HepG2 (cell line): ENCODE data around the gene LAMB4.

Experiments
- ELF4 ChIP-seq: sonication (generic); formaldehyde crosslinking; IDR thresholded peaks from 2 replicates; pipeline ENCODE4 v1.5.0; 2020; ENCODE audit warnings: missing genetic modification reagents, mild to moderate bottlenecking, moderate library complexity, borderline replicate concordance
- KAT7 ChIP-seq: IDR thresholded peaks from 2 replicates; pipeline ENCODE4 v1.6.1; 2018; ENCODE audit warnings: borderline replicate concordance, missing compliant biosample characterization
- KDM3A ChIP-seq: IDR thresholded peaks from 2 replicates; pipeline ENCODE4 v1.6.1; 2018; ENCODE audit warnings: low read depth, missing compliant biosample characterization
- NFE2L1 ChIP-seq: sonication (generic); formaldehyde crosslinking; IDR thresholded peaks from 2 replicates; pipeline ENCODE4 v1.4.0; 2020; ENCODE audit warnings: missing genetic modification reagents, mild to moderate bottlenecking, borderline replicate concordance
- RAD21 ChIP-seq: fragments of 450-650 bp; formaldehyde crosslinking; IDR thresholded peaks from 2 replicates; pipeline ENCODE4 v1.5.0; 2020; ENCODE audit warnings: mild to moderate bottlenecking
- SUZ12 ChIP-seq: fragments of 150-350 bp; IDR thresholded peaks from 2 replicates; pipeline ENCODE4 v1.6.1; 2014; ENCODE audit warnings: low read depth, low read length
- ZNF3 ChIP-seq: IDR thresholded peaks from 2 replicates; pipeline ENCODE4 v1.7.0; 2017; ENCODE audit warnings: inconsistent platforms

- no peak for TF ChIP-seq KDM3A (CRISPR knock-in tag)
- no peak for TF ChIP-seq KAT7
- no peak for TF ChIP-seq NFE2L1 (CRISPR knock-in tag)
- TF ChIP-seq RAD21, result no peak
- TF ChIP-seq ZNF3 (CRISPR knock-in tag), result no peak
- TF ChIP-seq ELF4 (CRISPR knock-in tag), result no peak
- TF ChIP-seq SUZ12, result no peak
Measured at GRCh38 chr7:108055611-108056021, 74.5 kb downstream of the LAMB4 start.
